ENCODE results near the gene MTCH1. TPM values are rescaled to one million over a fixed set of nuclear protein-coding genes. Genes with fewer than 3 reads are reported as not detected.
"Not testable (repeated sequence)": the region's sequence is repeated elsewhere in the genome, so short reads cannot be mapped to it uniquely, and the experiment has no call there.

Gene MTCH1
- total RNA-seq, 2 experiments from 2014 or later: 114 to 117 TPM

DNA sequence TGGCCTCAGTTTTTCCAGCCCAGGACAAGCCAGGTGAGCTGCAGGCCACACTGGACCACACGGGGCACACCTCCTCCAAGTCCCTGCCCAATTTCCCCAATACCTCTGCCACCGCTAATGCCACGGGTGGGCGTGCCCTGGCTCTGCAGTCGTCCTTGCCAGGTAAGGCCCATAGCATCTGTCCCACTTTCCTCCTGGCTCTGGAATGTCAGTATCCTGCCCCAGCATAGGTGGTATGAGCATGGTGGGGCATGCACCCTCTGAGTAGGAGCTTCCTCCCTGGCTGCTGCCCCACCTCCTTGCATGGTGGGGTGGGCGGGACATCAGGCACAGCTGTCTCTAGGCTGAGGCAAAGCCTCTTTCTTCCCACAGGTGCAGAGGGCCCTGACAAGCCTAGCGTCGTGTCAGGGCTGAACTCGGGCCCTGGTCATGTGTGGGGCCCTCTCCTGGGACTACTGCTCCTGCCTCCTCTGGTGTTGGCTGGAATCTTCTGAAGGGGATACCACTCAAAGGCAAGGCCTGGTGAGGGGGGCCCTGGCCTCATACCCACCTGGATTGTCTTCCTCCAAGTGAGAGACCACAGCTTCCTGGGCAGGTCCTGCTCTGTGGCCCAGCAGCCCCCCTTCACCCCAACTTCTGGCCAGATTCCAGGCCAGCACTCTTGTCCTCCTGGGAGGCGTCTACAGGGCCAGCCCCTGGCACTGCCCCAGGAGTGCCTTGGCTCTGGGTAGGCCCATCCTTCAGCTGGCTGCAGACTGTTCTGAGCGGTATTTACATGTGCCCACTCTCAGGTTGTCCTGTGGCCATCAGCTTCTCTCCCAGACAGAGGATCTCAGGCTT lies 22.3 kb downstream of the MTCH1 start:
- ChIA-PET POLR2A (interaction anchor here (0.7 to 0.9 kb wide), 2 partner anchors 9 to 22 kb away, joined by 3 read pairs; partner anchors contain the start of genes MTCH1 and PI16), CTCF (interaction anchor here (1.5 kb wide), 1 partner anchor 36 kb away, joined by 3 read pairs; no protein-coding TSS in a partner anchor)

DNA sequence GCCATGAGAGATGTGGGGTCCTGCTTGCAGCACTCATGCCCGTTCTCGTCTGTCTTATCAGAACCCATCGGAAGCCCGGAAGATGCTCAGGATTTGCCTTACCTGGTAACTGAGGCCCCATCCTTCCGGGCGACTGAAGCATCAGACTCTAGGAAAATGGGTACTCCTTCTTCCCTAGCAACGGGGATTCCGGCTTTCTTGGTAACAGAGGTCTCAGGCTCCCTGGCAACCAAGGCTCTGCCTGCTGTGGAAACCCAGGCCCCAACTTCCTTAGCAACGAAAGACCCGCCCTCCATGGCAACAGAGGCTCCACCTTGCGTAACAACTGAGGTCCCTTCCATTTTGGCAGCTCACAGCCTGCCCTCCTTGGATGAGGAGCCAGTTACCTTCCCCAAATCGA lies 23.1 kb downstream of the MTCH1 start:
- ChIA-PET POLR2A (interaction anchor here (0.7 kb wide), 1 partner anchor 23 kb away, joined by 3 read pairs; the partner anchor contains the start of gene MTCH1), CTCF (no interaction called here)

DNA sequence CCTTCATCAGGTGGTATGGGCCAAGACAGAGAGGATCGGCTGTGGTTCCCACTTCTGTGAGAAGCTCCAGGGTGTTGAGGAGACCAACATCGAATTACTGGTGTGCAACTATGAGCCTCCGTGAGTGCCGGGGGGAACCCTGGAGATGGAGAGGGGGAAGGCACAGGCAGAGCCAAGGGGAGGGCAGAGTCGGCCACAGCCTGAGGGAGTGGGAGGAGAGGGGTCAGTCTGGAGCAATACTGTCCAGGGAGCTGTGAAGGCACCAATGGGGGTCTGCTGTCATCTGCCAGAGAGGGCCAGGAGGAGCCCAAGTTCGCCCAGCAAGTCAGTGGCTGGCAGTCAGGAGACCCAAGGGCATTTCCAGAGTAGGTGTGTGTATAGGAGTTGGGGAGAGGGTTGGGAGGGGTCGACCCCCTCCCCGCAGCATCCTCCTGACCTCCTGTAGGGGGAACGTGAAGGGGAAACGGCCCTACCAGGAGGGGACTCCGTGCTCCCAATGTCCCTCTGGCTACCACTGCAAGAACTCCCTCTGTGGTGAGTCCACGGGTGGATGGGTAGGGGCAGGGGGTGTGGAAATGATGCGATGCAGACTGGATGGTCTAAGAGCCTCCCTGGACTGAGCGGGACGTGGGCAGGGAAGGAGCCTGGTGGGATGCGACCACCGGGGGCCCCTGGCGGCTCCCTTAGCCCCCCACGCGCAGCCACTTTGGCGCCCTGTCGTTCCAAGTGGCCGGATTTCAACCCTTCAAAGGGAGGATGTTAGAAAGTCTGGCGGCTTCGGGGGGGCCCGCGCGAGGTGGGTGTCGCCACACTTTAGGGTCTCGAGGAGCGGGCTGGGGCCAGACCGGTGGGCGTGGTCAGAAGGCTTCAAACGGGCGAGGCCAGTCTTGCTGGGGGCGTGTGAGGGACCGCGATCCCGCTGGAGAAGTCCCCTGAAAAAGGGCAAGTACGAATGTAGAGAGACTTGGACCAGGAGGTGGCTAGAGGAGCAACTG lies 24.3 kb downstream of the MTCH1 start:
- POLR2A ChIA-PET: no interaction called here

DNA sequence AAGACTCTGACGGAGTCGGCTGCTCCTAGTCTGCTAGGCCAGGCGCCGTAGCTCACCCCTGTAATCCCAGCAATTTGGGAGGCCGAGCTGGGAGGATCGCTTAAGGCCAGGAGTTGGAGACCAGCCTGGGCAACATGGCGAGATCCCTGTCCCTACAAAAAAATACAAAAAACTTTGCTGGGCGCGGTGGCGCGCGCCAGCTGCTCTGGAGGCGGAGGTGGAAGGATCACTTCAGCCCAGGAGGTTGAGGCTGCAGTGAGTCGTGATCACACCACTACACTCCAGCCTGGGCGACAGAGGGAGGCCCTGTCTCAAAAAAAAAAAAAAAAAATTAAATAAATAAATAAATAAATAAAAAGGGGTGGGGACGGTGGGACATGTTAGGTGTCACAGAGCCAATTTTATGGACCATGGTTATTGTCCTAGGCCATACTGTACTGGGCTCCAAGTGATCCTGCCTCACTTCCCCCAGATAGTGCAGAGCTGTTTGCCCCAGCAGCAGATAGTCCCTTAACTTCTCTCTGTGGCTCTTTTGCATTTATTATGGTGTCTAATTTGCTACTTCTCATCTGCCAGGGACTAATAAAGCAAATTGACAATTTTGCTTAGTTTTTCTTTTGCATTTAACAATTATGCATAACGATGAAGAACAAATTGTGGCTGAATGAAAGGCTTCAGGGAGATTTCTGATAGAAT lies 26.3 kb downstream of the MTCH1 start:
- CTCF ChIA-PET: interaction anchor here (1.0 to 1.3 kb wide), 2 partner anchors 75 to 661 kb away, joined by 3 to 5 read pairs; no protein-coding TSS in a partner anchor
- POLR2A ChIA-PET: no interaction called here

More for the DNA sequence above, 24.3 kb downstream of the MTCH1 start:
- CTCF ChIA-PET: no interaction called here

DNA sequence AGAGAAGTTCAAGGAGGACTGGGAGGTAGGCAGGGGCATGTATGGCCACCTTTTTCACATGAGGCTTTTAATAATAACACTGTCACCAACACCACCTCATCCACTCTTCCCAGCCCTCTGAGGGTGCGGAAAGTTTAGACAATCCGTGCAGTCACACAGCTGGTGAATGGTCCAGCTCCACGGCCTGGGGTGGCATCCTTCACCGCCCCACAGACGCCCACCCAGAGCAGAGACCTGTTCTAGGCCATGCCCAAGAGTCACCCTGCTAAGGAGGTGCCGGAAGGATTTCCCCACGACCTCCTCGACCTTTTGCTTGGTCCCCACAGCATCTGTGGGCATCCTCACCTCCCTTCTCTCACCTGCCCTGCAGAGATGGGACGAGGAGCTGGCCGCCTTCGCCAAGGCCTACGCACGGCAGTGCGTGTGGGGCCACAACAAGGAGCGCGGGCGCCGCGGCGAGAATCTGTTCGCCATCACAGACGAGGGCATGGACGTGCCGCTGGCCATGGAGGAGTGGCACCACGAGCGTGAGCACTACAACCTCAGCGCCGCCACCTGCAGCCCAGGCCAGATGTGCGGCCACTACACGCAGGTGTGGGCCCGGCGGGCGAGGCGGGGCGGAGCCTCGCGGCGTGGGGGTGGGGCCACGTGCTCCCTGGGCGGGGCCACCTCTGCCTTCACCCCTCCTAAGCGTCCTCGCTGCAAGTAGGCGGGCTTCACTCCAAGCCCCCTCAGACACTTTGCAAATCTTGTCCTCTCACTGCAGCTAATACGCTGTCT lies 27.0 kb downstream of the MTCH1 start:
- POLR2A ChIA-PET: no interaction called here
- CTCF ChIA-PET: interaction anchor here (1.0 kb wide), 1 partner anchor 662 kb away, joined by 5 read pairs; no protein-coding TSS in a partner anchor

DNA sequence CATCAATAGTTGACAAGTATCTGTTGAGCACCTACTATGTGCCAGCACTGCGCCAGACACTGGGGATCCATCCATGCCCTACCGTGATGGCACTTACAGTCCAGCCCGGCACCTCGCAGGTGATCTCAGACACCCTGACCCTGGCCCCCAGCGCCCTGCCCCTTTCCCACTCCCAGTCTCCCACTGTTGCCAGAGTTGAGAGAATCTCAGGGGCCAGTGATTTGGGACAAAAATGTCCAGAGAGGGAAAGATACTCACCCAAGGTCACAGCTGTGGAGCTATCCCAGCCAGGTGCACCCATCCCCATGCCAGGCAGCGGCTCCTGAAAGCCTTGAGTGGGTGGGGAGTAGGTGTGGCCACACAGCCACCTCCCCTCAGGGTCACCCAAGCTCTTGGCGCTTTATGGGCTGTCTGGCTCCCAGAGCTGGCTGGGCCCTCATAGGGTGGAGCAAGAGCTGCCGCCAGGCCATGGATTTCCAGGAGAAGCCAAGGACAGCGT lies 28.2 kb downstream of the MTCH1 start:
- ChIA-PET POLR2A (no interaction called here), CTCF (no interaction called here)

DNA sequence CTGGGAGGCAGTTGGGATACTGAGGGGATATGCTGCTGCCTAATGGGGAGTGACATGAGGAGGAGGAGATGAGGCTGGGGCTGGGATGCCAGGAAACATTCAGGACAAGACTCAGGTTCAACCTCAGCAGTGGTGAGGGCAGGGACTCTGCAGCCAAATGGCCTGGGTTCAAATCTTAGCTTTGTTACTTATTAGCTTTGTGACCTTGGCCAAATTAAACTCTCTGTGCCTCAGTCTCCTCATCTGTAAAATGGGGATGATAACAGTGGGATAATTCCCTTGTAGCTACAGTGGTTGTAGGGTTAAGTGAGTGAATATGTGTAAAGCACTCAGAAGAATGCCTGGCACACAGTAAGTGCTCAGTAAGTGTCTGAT lies 29.6 kb downstream of the MTCH1 start:
- CTCF ChIA-PET: interaction anchor here (0.8 to 2.0 kb wide), 3 partner anchors 10 to 62 kb away, joined by 3 to 7 read pairs (median 5); no protein-coding TSS in a partner anchor

DNA sequence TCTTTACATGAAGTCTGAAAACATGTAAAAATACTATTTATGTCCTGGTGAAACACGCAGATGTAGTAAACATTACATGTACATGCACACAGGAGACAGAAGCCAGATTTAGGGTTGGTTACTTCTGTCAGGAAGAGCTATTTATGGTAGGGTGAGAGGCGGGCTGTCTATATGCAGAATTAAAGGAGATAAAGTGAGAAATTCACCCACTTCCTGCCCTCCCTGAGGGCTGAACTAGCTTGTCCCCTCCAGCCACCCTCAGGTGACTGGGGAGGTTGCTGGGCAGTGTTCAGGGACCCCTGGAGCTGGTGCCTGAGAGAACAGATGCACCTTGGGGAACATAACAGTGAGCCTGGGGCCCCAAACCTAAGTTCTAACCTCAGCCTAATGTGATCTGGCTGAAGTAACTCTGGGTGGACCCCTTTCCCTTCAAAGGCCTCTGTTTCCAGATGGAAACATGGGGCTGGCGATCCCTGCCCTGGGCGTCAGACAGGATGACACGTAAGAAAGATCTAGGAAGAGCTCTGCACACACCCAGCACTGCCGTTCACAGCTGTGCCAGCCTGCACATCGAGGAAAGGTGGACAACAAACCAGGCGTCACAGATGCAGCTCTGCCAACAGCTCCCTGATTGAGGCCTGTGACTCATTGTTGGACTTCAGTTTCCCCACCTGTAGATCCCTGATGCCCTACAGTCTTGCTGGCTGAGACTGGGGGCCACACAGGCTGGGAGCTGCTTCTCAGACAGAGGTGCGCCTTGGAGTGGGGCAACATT lies 30.1 kb downstream of the MTCH1 start:
- ChIA-PET CTCF (interaction anchor here (0.8 to 2.0 kb wide), 5 partner anchors 10 to 103 kb away, joined by 3 to 7 read pairs (median 3); no protein-coding TSS in a partner anchor), POLR2A (interaction anchor here (0.9 kb wide), 1 partner anchor 31 kb away, joined by 4 read pairs; the partner anchor contains the start of gene MTCH1)

More for the DNA sequence above, 29.6 kb downstream of the MTCH1 start:
- POLR2A ChIA-PET: interaction anchor here (0.9 kb wide), 1 partner anchor 30 kb away, joined by 4 read pairs; the partner anchor contains the start of gene MTCH1

DNA sequence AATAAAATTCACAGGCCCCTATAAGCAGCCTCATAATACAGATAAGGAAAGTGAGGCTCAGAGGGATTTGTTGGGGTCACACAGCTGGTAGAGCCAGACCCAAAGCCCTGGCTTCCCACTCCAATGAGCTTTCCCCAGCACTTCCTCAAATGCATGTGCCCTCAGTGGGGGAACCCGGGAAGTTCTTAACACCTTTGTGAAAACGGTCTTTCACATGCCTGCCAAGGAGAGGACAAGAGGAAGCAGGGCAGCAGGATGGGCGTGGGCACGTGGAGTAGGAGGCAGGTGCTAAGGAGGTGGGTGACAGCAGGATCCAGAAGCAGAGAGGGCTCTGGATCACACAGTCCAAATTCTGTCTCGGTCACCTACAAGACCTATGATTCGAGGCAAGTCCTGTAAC lies 30.9 kb downstream of the MTCH1 start:
- POLR2A ChIA-PET: interaction anchor here (0.7 kb wide), 1 partner anchor 9 kb away, joined by 3 read pairs; no protein-coding TSS in a partner anchor
- CTCF ChIA-PET: interaction anchor here (0.9 to 2.0 kb wide), 4 partner anchors 28 to 102 kb away, joined by 3 to 7 read pairs (median 4); no protein-coding TSS in a partner anchor

DNA sequence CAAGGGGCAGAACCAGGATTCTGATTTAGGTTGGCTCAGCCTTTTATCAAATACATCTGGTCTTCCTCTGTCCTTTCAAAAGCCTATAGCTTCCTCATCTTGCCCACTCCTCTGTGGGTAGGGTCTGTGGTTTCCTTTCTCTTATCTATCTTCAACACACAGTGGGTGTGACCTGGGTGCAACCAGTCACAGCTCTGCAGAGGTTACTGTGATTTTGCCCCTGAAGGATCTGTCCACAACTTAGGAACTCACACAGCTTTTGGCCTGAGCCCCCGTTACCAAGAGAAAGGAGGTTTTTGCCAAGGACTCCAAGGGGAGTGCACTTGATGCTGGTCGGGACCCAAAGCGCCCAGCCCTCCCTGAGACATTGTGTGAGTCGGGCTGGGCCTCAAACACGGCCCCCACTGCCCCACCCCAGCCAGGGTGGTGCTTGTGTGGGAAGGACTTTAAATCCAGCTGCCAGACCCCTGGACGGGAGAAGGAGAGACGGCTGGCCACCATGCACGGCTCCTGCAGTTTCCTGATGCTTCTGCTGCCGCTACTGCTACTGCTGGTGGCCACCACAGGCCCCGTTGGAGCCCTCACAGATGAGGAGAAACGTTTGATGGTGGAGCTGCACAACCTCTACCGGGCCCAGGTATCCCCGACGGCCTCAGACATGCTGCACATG lies 31.6 kb downstream of the MTCH1 start, which contains the start of gene PI16:
Gene PI16, plus strand, starts transcription at position 477 of the 670 bp plus-strand sequence. Its CDS starts 23 bp downstream, at position 500.
- POLR2A ChIA-PET: interaction anchor here (0.7 kb wide), 1 partner anchor 10 kb away, joined by 3 read pairs; no protein-coding TSS in a partner anchor
- CTCF ChIA-PET: interaction anchor here (1.2 to 1.9 kb wide), 2 partner anchors 64 to 102 kb away, joined by 3 to 7 read pairs; no protein-coding TSS in a partner anchor

DNA sequence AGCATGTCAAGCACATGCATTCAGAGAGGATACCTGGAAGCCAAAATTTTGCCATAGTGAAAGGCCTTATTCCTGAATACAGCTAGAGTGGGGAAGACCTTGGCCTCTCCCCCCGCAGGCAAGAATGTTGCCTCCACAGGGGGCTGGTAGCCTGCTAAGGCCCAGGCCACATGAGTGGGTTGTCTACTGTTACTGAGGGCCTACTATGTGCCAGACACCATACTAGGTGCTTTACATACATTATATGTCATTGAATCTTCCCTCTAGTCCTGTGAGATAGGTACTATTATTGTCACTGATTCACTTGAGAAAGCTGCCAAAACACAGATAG lies 32.1 kb downstream of the MTCH1 start:
- ChIA-PET CTCF (no interaction called here), POLR2A (no interaction called here)

DNA sequence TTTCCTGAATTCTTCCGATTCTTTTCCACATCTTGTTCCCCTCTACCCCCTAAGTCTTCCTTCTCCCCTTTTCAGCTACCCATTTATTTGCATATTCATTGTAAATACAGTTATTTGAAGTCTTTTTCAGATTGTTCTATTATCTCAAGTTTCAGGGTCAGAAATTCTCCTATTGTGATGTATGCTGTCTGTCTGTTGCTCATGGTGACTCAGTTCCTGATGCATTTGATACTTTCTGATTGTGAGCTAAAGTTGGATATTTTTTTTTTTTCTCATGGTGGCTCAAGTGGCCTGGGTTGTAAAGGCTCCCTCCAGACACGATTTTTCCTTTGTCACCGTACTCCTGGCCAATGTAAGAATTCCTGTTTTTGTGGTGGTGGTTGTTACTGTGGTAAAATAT lies 36.4 kb downstream of the MTCH1 start:
- CTCF ChIA-PET: interaction anchor here (1.2 kb wide), 1 partner anchor 9 kb away, joined by 3 read pairs; no protein-coding TSS in a partner anchor
- POLR2A ChIA-PET: no interaction called here

DNA sequence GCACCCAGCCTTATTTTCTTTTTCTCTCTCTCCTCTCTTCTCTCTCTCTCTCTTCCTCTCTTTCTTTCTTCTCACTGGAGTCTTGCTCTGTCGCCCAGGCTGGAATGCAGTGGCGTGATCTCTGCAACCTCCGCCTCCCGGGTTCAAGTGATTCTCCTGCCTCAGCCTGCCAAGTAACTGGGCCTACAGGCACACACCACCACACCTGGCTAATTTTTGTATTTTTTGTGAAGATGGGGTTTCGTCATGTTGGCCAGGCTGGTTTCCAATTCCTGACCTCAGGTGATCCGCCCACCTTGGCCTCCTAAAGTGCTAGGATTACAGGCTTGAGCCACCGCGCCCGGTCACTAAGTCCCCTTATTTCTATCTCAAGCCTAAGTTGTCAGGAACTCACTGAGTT lies 36.9 kb downstream of the MTCH1 start:
- POLR2A ChIA-PET: not testable (repeated sequence)

DNA sequence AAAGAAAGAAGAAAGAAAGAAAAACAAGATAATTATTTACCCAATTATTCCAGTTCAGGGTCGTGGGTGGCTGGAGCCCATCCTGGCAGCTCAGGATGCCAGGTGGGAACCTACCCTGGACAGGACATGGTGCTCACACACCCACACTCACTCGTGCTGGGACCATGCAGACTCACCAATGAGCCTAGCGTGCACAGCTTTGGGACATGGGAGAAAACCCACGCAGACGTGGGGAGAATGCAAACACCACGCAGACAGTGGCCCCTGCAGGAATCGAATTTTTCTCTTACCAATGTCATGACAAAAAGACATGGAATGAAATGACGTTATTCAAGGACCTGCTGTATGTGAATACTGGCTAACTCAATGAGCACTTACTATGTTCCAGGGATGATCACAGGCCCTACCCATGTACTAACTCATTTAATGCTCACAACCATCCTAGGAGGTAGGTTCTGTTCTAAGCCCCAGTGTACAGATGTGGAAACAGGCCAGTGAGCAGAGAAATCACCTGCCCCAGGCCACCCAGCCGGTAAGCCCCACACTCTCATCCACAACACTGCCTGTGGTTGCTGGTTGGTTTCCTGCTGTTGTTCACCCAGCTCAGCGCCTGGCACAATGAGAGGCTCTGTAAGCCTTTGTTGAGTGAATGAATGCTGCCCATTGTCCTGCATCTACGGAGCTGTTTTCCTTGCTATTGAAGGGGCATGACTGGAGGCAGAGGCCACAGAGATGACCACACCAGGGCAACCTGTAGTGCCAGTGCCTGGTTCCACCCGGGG lies 38.2 kb downstream of the MTCH1 start:
- ChIA-PET POLR2A (no interaction called here), CTCF (interaction anchor here (1.5 kb wide), 1 partner anchor 10 kb away, joined by 3 read pairs; no protein-coding TSS in a partner anchor)

More for the DNA sequence above, 36.9 kb downstream of the MTCH1 start:
- CTCF ChIA-PET: not testable (repeated sequence)

DNA sequence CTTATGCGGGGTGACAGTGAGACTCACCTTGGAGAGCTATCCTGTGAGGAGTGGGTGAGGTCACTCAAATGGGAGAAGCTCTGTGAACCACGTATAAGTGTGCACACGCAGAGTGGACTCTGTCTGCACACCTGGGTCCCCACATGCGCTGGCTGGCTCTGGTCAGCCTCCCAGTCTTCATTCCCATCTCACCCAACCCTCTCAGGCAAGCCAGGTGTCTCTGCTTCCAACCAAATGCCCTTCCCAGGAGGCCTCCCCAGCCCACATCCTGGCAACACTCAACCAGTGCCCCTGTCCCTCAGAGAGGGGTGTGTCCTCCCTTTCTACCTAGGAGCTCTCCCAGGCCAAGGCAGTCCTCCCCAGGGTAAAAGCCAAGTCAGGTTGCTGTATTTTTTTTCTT lies 39.5 kb downstream of the MTCH1 start:
- POLR2A ChIA-PET: no interaction called here
- CTCF ChIA-PET: no interaction called here

DNA sequence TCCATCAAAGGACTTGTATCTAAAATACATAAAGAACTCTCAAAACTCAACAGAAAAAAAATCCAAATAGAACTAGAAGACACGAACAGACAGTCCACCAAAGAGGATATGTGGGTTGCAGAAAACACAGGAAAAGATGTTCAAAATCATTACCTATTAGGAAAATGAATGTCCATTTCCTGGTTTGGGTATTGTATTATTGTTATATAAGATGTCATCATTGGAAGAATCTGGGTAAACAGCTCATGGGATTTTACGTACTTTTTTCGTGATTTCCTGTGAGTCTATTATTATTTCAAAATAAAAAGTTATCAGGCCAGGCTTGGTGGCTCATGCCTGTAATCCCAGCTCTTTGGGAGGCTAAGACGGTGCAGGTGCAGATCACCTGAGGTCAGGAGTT lies 40.7 kb downstream of the MTCH1 start:
- CTCF ChIA-PET: no interaction called here
- POLR2A ChIA-PET: no interaction called here
